CD4-positive, alpha-beta T cell (primary cell): ENCODE measurements around the gene VAT1L. TPM values are rescaled to one million over a fixed set of nuclear protein-coding genes. Genes with fewer than 3 reads are reported as not detected.

Source experiments
- ATAC-seq: fragments of 200-7000 bp; cut with Tn5 transposase; one replicate; pipeline ENCODE4 v1.10.0; 2022; ENCODE audit warnings: mild to moderate bottlenecking; ENCODE audit not compliant: poor library complexity
- CTCF ChIA-PET: fragments of 350-600 bp; sonication (Branson Sonifier 250); formaldehyde crosslinking; loops from one replicate; lab custom pipeline; 2021; ENCODE audit warnings: antibody characterized with exemption, inconsistent platforms; lab: Charles Lee
- POLR2A ChIA-PET: fragments of 350-600 bp; sonication (Branson Sonifier 250); formaldehyde crosslinking; loops from one replicate; lab custom pipeline; 2021; ENCODE audit warnings: antibody characterized with exemption, inconsistent platforms; lab: Charles Lee
- DNase-seq, 14 experiments: peaks; one replicate each; pipeline ENCODE4 v3.0.0-alpha.2; 2013 to 2020; ENCODE audit warnings: mixed read lengths in 2 of 14
- H3K27ac ChIP-seq, 2 donors: one replicate each; pipeline versions ENCODE4 v1.5.1 to v1.7.0; 2013; ENCODE audit warnings: low read length in 2 of 2, low read depth in 1 of 2, mild to moderate bottlenecking in 1 of 2
- H3K27me3 ChIP-seq, 2 experiments: 1 replicate in 1 of 2; 2 replicates in 1 of 2; pipeline versions ENCODE4 v1.6.1 to v1.7.0; 2013; ENCODE audit warnings: low read length in 2 of 2, control low read depth in 1 of 2, mild to moderate bottlenecking in 1 of 2, moderate library complexity in 1 of 2; ENCODE audit not compliant: insufficient read depth in 2 of 2, control insufficient read depth in 1 of 2
- H3K36me3 ChIP-seq: one replicate; pipeline ENCODE4 v1.6.1; 2013; ENCODE audit warnings: low read length, control low read depth; ENCODE audit not compliant: insufficient read depth
- H3K4me1 ChIP-seq: one replicate; pipeline ENCODE4 v1.6.1; 2013; ENCODE audit warnings: low read length, control low read depth; ENCODE audit not compliant: insufficient read depth
- H3K4me3 ChIP-seq: one replicate; pipeline ENCODE4 v1.5.1; 2013; ENCODE audit warnings: mild to moderate bottlenecking, low read length, moderate library complexity
- H3K9me3 ChIP-seq, 2 experiments: 1 replicate in 1 of 2; 2 replicates in 1 of 2; pipeline versions ENCODE4 v1.6.1 to v1.7.0; 2013; ENCODE audit warnings: low read length in 2 of 2, mild to moderate bottlenecking in 2 of 2, control low read depth in 1 of 2, moderate library complexity in 1 of 2; ENCODE audit not compliant: control insufficient read depth in 1 of 2, insufficient read depth in 1 of 2
- H3K27ac Mint-ChIP-seq: one replicate; pipeline ENCODE4 v1.8.0; 2020; ENCODE audit warnings: mixed read lengths
- H3K27me3 Mint-ChIP-seq: one replicate; pipeline ENCODE4 v1.8.0; 2021; ENCODE audit warnings: mixed read lengths
- H3K36me3 Mint-ChIP-seq: one replicate; pipeline ENCODE4 v1.8.0; 2021; ENCODE audit warnings: low read depth, mixed read lengths
- H3K4me1 Mint-ChIP-seq: one replicate; pipeline ENCODE4 v1.8.0; 2021; ENCODE audit warnings: low read depth, mixed read lengths
- H3K4me3 Mint-ChIP-seq: one replicate; pipeline ENCODE4 v1.8.0; 2020; ENCODE audit warnings: mild to moderate bottlenecking, mixed read lengths
- H3K9me3 Mint-ChIP-seq: one replicate; pipeline ENCODE4 v1.8.0; 2020; ENCODE audit warnings: mixed read lengths
- CTCF ChIP-seq: fragments of 200-600 bp; IDR thresholded peaks from one replicate; pipeline ENCODE4 v1.8.0; 2022; ENCODE audit warnings: antibody characterized with exemption, mild to moderate bottlenecking
- intact Hi-C, 2 experiments: fragments of 100-400 bp; cut with DNase I in 1 of 2; cut with micrococcal nuclease in 1 of 2; formaldehyde crosslinking; loops; one replicate each; pipeline versions ENCODE4 v1.15.1 to v1.9.0; 2023 to 2025; cut with DNase I, micrococcal nuclease
- total RNA-seq, 174 experiments: library from RNA in 2 of 174; stranded (reverse) in 2 of 174; gene quantifications; one replicate each; pipeline ENCODE4 v1.2.3 and lab custom pipeline; 2021 to 2026

Gene VAT1L
- total RNA-seq, 2 experiments from 2014 or later, result not detected

- Mint-ChIP-seq H3K9me3 (no peaks in the 10 kb centered on the region), H3K4me3 (no peak overlapping the region), H3K36me3 (no peaks in the 10 kb centered on the region), H3K4me1 (no peaks in the 10 kb centered on the region), H3K27me3 (peaks cover 13% of the 10 kb centered on the region), H3K27ac (no peak overlapping the region)
- Histone ChIP-seq H3K27ac (no peak overlapping the region), H3K36me3 (no peaks in the 10 kb centered on the region), H3K4me3 (no peak overlapping the region), H3K27me3 (peaks cover 0 to 5% of the 10 kb centered on the region in 2 experiments), H3K4me1 (no peaks in the 10 kb centered on the region), H3K9me3 (no peaks in the 10 kb centered on the region)
- DNase-seq, result no peak
- ChIA-PET POLR2A (no interaction called here), CTCF (no interaction called here)
- intact Hi-C loops, result no loop called here
- no peak for TF ChIP-seq CTCF
- ATAC-seq, result no peak
Measured at GRCh38 chr16:77876776-77877175, 88.4 kb downstream of the VAT1L start.

- ChIA-PET POLR2A (no interaction called here), CTCF (no interaction called here)
- H3K27me3 ChIP-seq, result peaks cover 0 to 5% of the 10 kb centered on the region in 2 experiments
- no peaks in the 10 kb centered on the region for H3K4me1 ChIP-seq
- H3K4me3 ChIP-seq, result no peak overlapping the region
- peaks cover 9% of the 10 kb centered on the region for H3K27me3 Mint-ChIP-seq
- no peak overlapping the region for H3K4me3 Mint-ChIP-seq
- DNase-seq (no peak), ATAC-seq (no peak)
- no peak overlapping the region for H3K27ac Mint-ChIP-seq
- no peaks in the 10 kb centered on the region for H3K9me3 ChIP-seq
- no peaks in the 10 kb centered on the region for H3K9me3 Mint-ChIP-seq
- no peak for TF ChIP-seq CTCF
- no peaks in the 10 kb centered on the region for H3K36me3 Mint-ChIP-seq
- no peaks in the 10 kb centered on the region for H3K36me3 ChIP-seq
- H3K4me1 Mint-ChIP-seq, result no peaks in the 10 kb centered on the region
- no peak overlapping the region for H3K27ac ChIP-seq
- intact Hi-C loops, result no loop called here
Measured at GRCh38 chr16:77877712-77878347, 89.5 kb downstream of the VAT1L start.

DNA sequence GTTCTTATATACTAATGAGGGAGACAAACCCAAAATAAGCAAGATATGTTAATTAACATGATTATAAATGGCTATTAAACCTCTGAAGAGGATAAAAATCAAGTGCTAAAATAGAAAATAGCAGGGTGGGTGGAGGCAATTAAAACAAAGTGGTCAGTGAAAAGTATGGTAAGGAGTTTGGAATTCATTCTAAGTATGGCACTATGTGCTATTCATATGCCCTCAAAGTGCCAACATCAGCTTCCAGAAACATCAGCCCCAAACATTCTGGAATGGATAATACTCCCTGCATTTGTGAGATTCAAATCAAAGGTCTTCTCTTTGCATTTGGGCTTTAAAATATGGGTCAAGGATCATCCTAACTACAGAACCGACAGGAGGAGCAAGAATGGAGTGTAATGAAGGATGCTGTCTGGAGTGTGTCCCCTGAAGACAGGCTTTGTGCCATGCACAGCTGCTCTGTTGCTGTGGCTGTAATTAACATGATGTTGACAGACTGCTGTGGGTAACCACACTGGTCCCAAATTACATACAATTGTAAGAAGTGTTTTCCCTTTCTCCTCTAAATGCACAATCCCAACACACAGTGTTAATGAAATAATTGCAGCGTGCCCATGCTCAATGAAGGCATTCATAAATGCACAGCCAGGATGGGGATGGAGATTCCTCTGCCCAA lies 93.1 kb downstream of the VAT1L start:
- Mint-ChIP-seq H3K36me3 (no peaks in the 10 kb centered on the region), H3K4me3 (no peak overlapping the region), H3K27ac (no peak overlapping the region), H3K4me1 (no peaks in the 10 kb centered on the region), H3K27me3 (peaks cover 30% of the 10 kb centered on the region), H3K9me3 (no peaks in the 10 kb centered on the region)
- Histone ChIP-seq H3K27ac (no peak overlapping the region), H3K4me3 (no peak overlapping the region), H3K27me3 (peaks cover 0 to 7% of the 10 kb centered on the region in 2 experiments), H3K4me1 (no peaks in the 10 kb centered on the region), H3K36me3 (no peaks in the 10 kb centered on the region), H3K9me3 (no peaks in the 10 kb centered on the region)
- DNase-seq, result no peak
- POLR2A ChIA-PET, result no interaction called here
- CTCF ChIA-PET, result no interaction called here
- intact Hi-C loops, result no loop called here
- ATAC-seq, result no peak
- TF ChIP-seq CTCF, result no peak
